Measurements from ENCODE around the gene PAQR5.
"Not testable (repeated sequence)": the region's sequence is repeated elsewhere in the genome, so short reads cannot be mapped to it uniquely, and the experiment has no call there.

GRCh38 chr15:69301101-69301500, 2.4 kb downstream of the PAQR5 start:
- TF ChIP-seq, protein P1, sequence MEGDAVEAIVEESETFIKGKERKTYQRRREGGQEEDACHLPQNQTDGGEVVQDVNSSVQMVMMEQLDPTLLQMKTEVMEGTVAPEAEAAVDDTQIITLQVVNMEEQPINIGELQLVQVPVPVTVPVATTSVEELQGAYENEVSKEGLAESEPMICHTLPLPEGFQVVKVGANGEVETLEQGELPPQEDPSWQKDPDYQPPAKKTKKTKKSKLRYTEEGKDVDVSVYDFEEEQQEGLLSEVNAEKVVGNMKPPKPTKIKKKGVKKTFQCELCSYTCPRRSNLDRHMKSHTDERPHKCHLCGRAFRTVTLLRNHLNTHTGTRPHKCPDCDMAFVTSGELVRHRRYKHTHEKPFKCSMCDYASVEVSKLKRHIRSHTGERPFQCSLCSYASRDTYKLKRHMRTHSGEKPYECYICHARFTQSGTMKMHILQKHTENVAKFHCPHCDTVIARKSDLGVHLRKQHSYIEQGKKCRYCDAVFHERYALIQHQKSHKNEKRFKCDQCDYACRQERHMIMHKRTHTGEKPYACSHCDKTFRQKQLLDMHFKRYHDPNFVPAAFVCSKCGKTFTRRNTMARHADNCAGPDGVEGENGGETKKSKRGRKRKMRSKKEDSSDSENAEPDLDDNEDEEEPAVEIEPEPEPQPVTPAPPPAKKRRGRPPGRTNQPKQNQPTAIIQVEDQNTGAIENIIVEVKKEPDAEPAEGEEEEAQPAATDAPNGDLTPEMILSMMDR (IDR thresholded peaks at IDR 0.05; ENCODE audit: borderline replicate concordance, extremely low read depth, low read length, poor library complexity, severe bottlenecking), result not testable (repeated sequence)
- TF ChIP-seq EZH2 (IDR thresholded peaks at IDR 0.05; ENCODE audit: borderline replicate concordance, low read depth, low read length, severe bottlenecking), result not testable (repeated sequence)

Measured in DND-41 (cell line).